Measurements from ENCODE around the gene DMRT3.

The DMRT3 gene, protein sequence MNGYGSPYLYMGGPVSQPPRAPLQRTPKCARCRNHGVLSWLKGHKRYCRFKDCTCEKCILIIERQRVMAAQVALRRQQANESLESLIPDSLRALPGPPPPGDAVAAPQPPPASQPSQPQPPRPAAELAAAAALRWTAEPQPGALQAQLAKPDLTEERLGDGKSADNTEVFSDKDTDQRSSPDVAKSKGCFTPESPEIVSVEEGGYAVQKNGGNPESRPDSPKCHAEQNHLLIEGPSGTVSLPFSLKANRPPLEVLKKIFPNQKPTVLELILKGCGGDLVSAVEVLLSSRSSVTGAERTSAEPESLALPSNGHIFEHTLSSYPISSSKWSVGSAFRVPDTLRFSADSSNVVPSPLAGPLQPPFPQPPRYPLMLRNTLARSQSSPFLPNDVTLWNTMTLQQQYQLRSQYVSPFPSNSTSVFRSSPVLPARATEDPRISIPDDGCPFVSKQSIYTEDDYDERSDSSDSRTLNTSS

DNA sequence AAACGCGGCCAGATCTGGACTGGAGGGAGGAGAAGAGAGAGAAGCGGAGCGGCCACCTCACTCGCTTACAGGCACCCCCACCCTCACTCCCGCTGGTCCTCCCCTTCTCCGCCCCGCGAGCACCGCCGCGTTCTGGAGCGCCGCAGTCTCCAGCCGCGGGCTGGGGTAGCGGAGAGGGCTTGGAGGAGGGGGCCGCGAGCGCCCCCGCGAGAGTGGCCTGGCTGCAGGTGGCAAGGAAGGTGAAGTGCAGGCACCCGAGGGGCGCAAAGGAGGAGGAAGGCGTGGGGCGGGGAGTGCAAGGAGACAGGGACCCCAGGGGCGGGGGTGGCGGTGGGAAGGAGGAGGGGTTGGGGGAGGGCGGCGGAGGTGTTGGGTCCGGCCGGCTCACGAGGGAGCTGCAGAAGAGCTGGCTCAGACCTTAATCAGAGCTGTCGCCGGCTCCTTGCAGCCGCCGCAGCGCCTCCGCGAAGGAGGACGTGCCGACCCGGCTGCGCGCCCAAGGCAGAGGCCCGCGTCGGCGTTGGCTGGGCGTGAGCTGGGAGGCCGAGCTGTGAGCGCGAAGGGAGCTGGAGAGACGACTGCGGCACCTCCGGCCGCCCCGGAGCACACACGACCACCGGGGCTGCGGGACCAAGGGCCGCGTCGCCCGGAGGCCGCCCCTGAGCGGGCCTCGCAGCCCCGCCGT is at the start of gene DMRT3:
TSS of gene DMRT3 (plus strand) at position 398 of the 685 bp plus-strand sequence. CDS start 347 bp downstream, outside the sequence.
- DNase-seq: peak; percentile 38

DNA sequence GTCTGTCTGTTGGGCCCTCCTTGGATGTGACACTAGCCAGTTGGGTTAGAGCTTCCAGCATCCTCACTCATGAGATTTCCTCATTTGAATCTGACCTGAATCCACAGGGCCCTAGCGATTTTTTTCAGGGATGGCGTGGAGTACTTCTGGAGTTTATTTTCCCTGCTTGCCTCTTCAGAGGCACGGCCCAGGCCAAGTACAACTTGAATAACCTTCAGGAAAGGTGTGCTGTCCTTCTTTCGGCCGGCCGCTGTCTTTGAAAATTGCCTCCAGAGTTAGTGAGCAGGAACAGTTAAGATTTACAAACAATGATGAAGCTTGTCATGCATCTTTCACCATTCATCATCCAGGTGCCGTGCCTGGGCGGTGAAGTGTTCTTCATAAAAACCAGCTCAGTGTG is 49.5 kb upstream of the DMRT3 start:
- no peak for DNase-seq

DNA sequence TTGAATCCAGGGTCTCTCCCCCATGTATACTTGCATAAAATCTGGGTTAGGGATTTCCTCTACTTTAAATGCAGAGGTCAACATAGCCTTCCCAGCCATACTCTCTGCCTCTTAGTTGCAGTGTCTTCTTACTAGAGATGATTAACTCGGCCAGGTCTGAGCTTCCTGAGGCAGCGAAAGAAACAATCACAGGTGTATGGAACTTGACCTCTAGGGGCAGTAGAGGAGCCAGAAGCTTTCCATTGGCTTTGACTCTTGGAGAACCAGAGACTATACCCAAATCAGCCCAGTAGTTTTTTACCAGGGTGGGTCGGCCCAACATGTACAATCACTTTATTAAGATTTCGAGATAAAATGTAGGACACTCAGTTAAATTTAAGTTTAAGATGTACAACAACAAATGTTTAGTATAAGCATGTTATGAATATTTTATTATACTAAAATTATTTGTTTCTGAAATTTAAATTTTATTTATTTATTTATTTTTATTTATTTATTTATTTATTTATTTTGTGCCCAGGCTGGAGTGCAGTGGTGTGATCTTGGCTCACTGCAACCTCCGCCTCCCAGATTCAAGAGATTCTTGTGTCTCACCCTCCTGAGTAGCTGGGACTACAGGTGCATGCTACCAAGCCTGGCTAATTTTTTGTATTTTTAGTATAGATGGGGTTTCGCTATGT is 48.0 kb upstream of the DMRT3 start:
- peak; percentile 45 for DNase-seq

DNA sequence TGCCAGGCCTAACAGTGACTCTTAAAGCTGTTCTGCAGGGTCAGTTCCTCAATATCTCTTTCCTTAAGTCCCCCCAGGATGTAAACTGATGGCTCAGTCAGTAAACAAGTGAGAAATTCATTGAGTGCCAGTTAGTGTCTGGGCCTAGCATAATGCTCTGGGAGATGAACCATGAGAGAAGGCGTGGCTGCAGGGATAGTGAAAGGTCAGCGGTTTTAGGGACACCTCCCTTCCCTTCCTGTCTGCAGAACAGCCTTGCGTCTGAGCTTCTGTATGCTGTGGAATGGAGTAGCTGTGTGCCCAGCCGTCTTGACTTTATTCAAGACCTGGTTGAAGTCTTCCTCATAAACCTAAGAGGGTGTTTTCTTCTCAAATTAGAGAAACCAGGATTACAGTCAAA is 46.7 kb upstream of the DMRT3 start:
- no peak for DNase-seq

DNA sequence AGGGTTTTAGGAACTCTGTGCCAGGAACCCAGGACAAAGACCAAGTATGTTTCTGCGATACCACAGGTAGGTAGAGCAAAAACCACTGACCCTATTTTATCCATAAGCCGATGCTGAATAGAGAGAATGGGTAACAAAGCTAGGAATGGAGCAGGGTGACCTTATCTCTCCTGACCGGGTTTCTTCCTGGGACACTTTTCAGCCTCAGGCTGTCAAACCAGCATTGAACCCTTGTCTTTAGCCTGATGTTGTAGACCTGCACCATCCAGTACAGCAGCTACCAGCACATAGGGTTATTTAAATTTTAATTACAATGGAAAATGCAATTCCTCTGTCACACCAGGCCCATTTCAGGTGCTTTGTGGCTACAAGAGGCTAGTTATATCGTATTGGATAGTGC is 43.1 kb upstream of the DMRT3 start:
- no peak for DNase-seq

DNA sequence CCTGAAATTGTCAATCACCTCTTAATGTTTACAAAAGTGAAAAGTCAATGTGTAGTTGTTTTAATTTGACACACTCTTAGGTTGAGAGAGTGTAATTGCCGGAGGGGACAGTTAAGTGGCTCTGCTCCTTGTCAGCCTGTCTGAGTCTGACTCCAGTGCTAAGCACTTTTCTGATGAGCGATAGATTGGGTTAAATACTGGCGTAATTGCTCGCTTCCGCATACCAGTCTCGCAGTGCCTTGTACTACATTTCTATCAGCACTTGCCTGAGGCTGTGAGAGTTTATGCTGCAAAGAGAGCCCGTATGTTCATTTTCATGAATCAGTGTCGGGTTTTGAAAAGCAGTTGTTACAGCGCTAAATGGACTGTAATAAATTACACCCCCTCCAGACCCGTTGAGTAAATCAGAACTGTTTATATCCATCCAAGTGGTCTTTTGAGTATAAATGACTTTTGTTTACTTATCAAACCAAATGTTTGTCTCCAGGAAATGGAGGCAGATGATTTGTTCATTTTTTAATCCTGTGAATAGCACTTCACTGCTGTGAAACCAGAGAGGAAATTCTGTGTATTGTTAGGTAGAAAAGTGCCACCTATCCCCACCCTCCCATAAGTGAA is 41.0 kb upstream of the DMRT3 start:
- no peak for DNase-seq

DNA sequence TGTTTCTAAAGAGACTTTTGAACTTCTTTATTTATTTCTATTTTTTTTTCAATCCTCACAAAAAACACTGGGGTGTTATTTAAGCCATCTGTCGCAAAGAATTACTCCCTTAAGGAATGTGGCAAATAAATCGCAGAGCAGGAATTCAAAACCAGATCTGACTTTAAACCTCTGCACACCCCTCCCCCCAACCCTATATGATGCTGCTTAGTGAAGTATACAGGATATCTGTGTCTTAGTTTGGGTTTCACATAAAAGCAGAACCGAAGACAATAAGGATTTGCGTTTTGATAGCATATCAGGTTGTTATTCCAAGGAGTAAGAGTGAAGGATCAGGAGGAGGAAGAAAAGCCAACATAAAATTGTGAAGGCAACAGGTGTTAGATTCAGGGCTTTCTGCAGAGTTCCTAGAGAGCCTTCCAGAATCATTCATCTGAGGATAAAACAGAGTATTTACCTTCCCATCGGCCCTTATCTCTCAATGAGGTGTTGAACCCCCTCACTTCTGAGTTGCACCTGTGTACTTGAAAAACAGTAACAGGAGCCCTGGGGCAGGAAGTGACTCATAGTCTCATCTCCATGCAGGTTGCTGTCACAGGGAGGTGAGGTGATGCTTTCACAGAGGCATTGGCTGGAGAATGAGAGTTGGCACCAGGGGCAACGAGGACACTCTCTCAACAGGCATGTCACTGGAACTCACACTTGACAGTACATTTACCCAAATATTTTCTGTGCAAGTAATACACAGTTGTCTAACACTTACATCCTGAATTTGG is 33.5 kb upstream of the DMRT3 start:
- DNase-seq: no peak

DNA sequence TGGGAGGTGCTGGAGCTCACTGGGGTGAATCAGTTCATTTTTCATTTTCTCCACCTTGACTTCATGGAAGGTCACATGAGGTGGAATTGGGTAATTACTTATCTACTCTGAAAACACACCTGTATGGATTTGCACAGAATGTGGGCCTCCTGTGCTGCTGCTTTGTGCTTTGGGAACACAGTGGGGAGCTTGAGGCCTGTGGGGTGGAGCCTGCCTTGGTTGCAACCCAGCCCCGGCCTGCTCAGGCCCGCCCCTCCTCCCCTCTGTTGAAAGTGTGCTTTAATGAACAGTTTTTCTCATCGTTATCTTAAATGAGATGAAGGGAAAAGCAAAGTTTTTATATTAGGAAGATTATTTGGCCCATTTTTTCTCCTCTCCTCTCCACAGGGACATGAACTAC is 28.5 kb upstream of the DMRT3 start:
- DNase-seq: no peak

DNA sequence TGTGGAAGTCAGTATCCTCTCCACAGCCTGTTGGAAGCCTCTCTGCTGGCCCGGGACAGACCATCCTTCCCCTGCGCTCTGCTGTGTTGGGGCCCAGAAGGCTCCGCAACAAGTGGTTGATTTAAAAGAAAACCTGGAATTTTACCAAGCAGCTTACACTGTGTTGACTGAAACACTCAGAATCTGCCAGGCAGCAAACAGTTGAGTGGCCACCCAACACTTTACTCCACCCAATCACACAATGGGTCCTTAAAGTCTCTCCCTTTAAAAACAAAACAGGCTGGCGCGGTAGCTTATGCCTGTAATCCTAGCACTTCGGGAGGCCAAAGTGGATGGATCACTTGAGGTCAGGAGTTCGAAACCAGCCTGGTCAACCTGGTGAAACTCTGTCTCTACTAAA is 28.0 kb upstream of the DMRT3 start:
- DNase-seq: no peak

DNA sequence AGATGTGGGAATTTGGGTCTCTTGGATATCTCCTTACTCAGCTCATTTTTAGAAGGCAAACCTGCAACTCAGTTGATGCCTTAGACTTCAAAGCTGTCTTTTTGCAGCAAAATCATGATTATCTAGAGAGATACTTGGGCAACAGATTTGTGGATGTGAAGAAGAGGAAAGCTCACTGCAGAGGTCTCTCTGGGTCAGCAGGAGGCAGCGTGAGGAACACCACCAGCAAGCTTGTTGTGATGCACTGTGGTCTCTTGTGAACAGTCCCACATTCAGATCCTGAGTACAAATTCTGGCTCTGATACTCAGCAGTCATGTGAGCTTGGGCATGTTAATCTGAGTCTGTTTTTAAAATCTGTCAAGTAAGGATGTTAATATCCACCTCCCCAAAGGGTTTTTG is 26.3 kb upstream of the DMRT3 start:
- DNase-seq: no peak

DNA sequence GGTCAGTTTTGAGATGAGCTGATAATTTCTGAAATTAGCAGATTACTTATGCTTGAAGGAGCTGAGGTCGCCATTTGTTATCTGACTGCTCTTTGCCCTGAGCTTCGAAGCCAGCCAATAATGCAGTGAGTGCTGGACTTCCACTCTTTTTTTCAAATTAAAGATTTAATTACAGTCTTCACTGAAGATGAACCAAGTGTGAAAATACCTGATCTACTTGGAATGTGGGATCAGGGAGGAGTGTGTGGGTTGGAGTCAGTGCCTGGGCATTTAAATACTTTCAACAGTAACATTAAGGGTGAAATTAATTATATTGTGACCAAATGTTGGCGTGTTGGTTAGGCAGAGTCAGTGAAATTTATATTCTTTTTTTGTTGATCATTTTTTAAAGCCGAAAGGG is 23.9 kb upstream of the DMRT3 start:
- no peak for DNase-seq

DNA sequence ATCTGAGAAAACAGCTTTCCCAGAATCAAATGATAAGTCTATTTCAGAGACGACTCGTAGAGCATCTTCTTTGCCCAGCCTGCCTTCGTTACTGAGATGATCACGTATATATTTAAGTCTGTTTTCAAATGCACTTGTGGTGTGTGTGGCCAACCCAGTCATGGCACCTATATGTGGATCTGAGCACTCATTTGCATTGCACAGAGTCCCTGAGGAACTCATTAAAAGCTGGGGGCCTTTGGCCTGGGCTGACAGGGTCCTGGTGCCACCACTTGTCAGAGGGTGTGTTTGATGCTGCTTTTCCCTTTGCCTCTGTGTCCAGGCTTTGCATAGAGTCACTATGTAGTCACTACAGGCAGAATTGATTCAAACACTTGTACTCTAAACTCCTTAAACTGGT is 17.4 kb upstream of the DMRT3 start:
- no peak for DNase-seq

DNA sequence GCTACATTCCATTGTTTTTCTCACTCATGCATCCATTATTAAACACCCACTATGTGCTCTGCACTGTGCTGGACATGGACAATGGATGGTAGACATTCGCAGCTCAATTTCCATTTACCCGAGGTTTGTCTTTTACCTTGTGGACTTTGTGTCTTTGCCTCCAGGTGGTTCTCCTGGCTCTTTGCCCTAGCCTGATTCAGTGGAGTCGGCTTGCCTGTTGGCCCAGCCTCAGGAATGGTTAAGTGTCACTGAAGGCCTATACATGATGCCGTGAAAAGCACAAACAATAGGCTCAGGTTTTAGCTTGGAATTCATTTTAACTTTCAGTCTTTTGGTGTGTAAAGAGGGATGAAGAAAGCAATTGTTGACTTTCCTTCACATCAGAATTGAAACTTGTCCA is 16.5 kb upstream of the DMRT3 start:
- DNase-seq: no peak

DNA sequence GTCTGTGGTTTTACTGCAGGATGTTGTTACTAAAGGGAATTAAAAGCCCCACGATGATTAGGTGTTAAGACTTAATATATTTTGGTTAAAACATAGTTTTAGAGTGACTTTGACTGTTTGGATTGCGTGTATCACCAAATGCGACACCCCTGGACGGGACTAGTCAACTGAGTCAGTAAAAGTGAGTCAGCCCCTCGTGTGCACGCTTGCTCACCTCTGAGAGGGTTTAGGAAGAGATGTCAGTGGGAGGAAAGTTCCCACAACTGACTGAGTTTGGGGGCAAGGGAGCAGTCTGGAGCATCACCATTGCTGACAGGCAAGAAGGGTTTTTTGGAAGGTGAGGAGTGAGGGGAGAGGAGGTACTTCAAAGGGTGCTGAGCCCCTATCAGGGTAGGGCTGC is 14.4 kb upstream of the DMRT3 start:
- DNase-seq: no peak

DNA sequence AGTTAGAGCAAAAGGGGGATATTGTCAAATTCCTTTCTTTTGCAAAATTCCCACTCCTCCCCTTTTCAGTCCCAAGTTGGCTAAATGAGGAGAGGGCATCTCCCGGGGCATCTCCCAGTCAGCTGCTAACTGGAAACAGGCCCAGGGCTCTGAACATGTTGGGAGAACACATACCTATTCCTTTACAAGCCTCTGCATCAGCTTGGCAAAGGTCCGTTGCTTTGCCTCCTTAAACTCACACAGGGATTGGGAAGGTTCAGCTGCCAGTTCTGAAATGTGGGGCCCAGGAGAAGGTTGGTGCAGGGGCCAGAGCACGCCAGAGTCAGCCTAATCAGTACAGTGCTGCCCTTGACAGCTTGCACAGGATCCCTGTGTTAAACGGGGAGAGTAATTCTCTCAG is 11.0 kb upstream of the DMRT3 start:
- no peak for DNase-seq

DNA sequence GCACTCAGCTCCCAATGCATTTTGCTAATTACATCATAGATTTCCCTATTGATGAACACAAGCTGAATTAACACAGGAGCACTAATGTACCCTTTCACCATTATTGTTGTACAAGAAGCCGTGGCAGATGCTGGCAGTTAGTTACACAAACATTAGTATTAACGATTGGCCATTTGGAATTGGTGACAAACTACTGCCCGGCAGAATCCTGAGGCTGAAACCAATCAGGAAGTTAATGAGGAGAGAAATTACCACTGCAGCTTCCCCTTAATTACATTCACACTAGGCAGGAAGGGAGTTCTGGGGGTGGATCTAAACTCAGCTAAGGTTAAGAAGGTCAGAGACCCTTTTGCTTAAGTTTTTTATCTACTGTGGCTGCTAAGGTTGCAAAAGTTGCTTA is 9.6 kb upstream of the DMRT3 start:
- no peak for DNase-seq

DNA sequence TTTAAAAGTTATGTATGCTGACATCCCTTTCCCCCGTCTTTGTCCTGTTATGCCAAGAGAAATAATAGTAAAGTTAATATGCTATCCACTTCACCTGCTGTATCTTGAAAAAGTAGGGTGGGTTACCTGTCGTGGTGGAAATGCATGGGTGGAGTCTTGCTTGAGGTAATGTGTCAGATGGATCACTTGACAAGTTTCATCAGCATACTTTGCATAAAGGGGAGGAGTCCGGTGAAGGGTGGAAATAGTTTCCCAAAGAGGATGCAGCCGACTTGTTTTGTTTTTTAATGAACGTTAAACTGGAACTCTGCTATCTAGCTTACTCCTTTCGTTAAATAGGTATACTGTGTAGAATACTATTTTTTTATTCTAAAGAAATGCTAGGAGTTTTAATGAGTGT is 9.0 kb upstream of the DMRT3 start:
- DNase-seq: no peak

DNA sequence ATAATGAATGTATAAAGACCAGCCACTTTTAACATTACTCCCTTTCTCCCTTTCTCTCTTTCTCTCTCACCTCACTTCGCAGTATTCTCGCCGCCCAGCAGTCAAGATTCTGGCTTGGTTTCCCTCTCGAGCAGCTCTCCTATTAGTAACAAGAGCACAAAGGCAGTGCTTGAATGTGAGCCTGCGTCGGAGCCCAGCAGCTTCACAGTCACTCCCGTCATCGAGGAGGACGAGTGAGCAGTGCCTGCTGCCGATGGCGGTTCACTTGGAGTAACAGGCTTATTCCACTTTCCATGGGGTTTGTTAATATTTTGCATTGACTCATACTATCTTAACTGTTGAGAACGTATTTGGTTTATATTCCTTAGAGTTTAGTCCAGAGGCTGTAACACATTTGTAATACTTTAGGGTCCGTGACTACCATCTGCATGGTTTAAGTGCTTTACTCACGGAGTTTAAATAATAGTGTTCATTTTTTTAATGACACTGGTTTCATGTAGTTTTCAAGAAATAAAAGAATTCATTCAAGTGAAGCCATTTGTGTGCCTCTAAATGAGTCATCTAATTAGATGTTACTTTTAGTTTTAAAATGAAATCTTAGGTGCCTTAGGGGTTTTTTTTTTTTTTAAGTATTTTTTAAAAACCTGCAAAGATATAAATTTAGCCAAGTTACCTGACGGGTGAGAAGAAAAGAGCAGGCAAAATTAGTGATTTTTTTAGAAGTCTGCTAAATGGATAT is 8.4 kb upstream of the DMRT3 start:
- DNase-seq: no peak

DNA sequence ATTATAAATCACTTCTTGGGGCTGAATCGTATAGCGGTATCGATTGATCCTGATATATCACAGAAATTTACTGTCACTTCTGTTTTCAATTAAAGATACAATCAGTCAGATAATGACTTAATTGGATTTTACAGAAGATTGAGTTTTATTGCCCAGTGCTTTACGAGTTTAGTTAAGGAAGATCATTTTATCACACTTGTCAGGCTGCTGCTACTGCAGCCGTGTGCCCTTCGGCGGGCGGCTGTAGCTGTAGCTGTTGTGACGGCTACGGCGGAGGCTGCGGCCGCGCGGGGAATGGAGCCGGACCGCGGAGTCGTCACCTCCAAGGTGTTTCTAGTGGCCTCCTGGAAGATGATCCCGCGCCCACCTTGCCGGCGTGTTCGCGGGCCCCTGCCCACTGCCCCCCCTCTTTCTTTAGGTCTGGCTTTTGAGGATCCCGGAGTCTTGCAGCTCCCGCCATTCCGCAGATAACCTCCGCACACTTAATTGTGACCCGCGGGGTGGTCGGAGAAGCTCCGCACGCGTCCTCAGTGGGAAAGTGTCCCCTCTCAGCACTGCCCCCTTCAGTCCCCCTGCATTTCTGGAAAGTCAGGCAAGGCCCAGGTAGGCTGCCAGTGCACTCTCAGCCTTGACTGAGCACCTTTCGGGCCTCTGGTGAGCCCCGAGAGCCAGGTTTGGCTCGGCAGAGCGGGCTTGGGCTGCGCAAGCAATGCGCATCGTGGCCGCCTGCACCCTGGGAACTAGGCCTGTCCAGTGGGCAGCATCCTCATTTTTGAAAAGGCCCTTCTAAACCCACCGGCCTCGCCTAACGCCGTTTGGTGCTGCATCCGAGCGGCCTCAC is 6.9 kb upstream of the DMRT3 start:
- no peak for DNase-seq

DNA sequence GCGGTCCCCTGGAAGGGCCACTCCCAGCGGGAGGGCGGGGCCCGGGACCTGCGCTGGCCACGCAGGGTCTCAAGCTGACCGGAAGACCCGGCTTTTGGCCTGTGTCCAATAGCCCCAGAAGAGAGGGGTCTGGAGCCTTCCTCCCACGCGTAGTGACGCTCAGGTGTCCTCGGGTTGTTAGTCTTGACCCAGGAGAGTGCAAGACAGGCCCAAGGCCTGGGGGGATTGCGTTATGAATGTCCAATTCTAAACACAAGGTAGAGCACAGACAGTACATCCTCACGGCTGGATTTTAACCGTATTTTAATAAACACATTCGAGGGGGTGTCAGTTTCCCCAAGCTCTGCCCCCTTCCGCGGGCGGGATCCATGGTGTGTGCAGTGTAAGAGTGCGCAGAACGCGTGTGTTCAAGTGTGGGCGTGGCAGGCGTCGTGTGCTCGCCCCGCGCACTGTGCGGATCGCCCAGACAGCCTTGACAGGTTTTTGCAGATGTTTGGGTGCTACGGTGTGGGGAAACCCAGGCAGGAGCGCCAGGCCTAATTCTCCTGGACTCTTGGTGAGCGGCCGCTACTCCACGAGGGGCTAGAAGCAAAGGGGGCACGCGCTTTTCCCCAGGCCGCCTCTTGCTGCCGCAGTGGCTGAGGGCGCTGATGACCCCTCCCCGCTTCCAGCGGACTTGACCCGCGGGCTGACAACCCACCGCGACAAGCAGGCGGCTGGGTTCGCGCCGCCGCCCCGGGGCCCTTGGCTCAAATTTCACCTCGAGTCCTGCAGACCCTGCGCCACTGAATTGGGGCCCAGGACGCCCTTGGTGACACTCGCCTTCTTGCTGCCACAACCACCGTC is 6.1 kb upstream of the DMRT3 start:
- DNase-seq: no peak
